Mesenchymal stem cell (in vitro differentiated cells and primary cell): ENCODE data around the gene AUTS2.

ENCODE experiments used
- DNase-seq: peaks from one replicate; pipeline ENCODE4 v3.0.0-alpha.2; 2013
- H2AFZ ChIP-seq: one replicate; pipeline ENCODE4 v1.6.1; 2013; ENCODE audit warnings: low read depth, mild to moderate bottlenecking, control low read depth, inconsistent platforms, low read length, moderate library complexity
- H2AK5ac ChIP-seq: 2 replicates; pipeline ENCODE4 v1.6.1; 2013; ENCODE audit warnings: low read length, moderate library complexity, mild to moderate bottlenecking, inconsistent platforms; ENCODE audit not compliant: severe bottlenecking
- H2BK120ac ChIP-seq: one replicate; pipeline ENCODE4 v1.6.1; 2013; ENCODE audit warnings: low read depth, mild to moderate bottlenecking, inconsistent platforms, low read length, moderate library complexity
- H2BK12ac ChIP-seq, 2 experiments: one replicate each; pipeline ENCODE4 v1.6.1; 2013; ENCODE audit warnings: inconsistent platforms in 2 of 2, low read length in 2 of 2, mild to moderate bottlenecking in 2 of 2, moderate library complexity in 2 of 2, control low read depth in 1 of 2
- H2BK15ac ChIP-seq: one replicate; pipeline ENCODE4 v1.6.1; 2013; ENCODE audit warnings: mild to moderate bottlenecking, low read depth, inconsistent platforms; ENCODE audit not compliant: poor library complexity, severe bottlenecking
- H2BK5ac ChIP-seq: 2 replicates; pipeline ENCODE4 v1.6.1; 2013; ENCODE audit warnings: low read depth, mild to moderate bottlenecking, low read length, control low read depth, inconsistent platforms; ENCODE audit not compliant: poor library complexity, severe bottlenecking
- H3K14ac ChIP-seq, 2 experiments: one replicate each; pipeline ENCODE4 v1.6.1; 2013; ENCODE audit warnings: inconsistent platforms in 2 of 2, low read length in 2 of 2, control low read depth in 1 of 2, mild to moderate bottlenecking in 1 of 2, moderate library complexity in 1 of 2
- H3K18ac ChIP-seq, 2 experiments: one replicate each; pipeline ENCODE4 v1.6.1; 2013; ENCODE audit warnings: inconsistent platforms in 2 of 2, low read length in 2 of 2, control low read depth in 1 of 2, low read depth in 1 of 2, mild to moderate bottlenecking in 1 of 2
- H3K23ac ChIP-seq, 2 experiments: one replicate each; pipeline ENCODE4 v1.6.1; 2013; ENCODE audit warnings: inconsistent platforms in 2 of 2, low read length in 2 of 2, mild to moderate bottlenecking in 2 of 2, moderate library complexity in 2 of 2, control low read depth in 1 of 2
- H3K27ac ChIP-seq: 2 replicates; pipeline ENCODE4 v1.5.1; 2013; ENCODE audit warnings: mild to moderate bottlenecking, moderate library complexity, low read length, control low read depth, inconsistent platforms; ENCODE audit not compliant: poor library complexity, severe bottlenecking
- H3K27me3 ChIP-seq, 2 experiments: 2 replicates each; pipeline versions ENCODE4 v1.6.1 to v1.7.0; 2013; ENCODE audit warnings: low read length in 2 of 2, mild to moderate bottlenecking in 2 of 2, moderate library complexity in 2 of 2, control low read depth in 1 of 2, inconsistent platforms in 1 of 2; ENCODE audit not compliant: control insufficient read depth in 1 of 2, insufficient read depth in 1 of 2
- H3K36me3 ChIP-seq, 2 experiments: 2 replicates each; pipeline versions ENCODE4 v1.6.1 to v1.7.0; 2013; ENCODE audit warnings: low read length in 2 of 2, control low read depth in 1 of 2, inconsistent platforms in 1 of 2, low read depth in 1 of 2, mild to moderate bottlenecking in 1 of 2; ENCODE audit not compliant: insufficient read depth in 2 of 2, control insufficient read depth in 1 of 2
- H3K4ac ChIP-seq, 2 experiments: one replicate each; pipeline ENCODE4 v1.6.1; 2013; ENCODE audit warnings: inconsistent platforms in 2 of 2, low read length in 2 of 2, mild to moderate bottlenecking in 2 of 2, moderate library complexity in 2 of 2, control low read depth in 1 of 2, low read depth in 1 of 2
- H3K4me1 ChIP-seq: 2 replicates; pipeline ENCODE4 v1.6.1; 2013; ENCODE audit warnings: low read depth, low read length, control low read depth; ENCODE audit not compliant: control insufficient read depth, insufficient read depth
- H3K4me2 ChIP-seq: 2 replicates; pipeline ENCODE4 v1.6.1; 2013; ENCODE audit warnings: low read length, mild to moderate bottlenecking, inconsistent platforms; ENCODE audit not compliant: poor library complexity, severe bottlenecking
- H3K4me3 ChIP-seq, 2 experiments: 2 replicates each; pipeline versions ENCODE4 v1.5.1 to v1.7.0; 2013; ENCODE audit warnings: low read length in 2 of 2, mild to moderate bottlenecking in 2 of 2, control low read depth in 1 of 2, low read depth in 1 of 2; ENCODE audit not compliant: insufficient read depth in 1 of 2
- H3K79me1 ChIP-seq: replicated peaks from 2 replicates; pipeline ENCODE4 v1.6.1; 2013; ENCODE audit warnings: mild to moderate bottlenecking, control low read depth, low read length, inconsistent platforms; ENCODE audit not compliant: poor library complexity, severe bottlenecking
- H3K9ac ChIP-seq: 2 replicates; pipeline ENCODE4 v1.7.0; 2013; ENCODE audit warnings: mild to moderate bottlenecking, low read length, moderate library complexity
- H3K9me3 ChIP-seq: 2 replicates; pipeline ENCODE4 v1.7.0; 2013; ENCODE audit warnings: mild to moderate bottlenecking, low read length; ENCODE audit not compliant: control insufficient read depth
- H4K8ac ChIP-seq: one replicate; pipeline ENCODE4 v1.6.1; 2013; ENCODE audit warnings: inconsistent platforms, mild to moderate bottlenecking, low read length, moderate library complexity
- H4K91ac ChIP-seq: one replicate; pipeline ENCODE4 v1.6.1; 2013; ENCODE audit warnings: mild to moderate bottlenecking, low read length, inconsistent platforms
- WGBS: methylation state at CpG from one replicate; pipeline ENCODE4 v1.1.7; 2013; ENCODE audit warnings: mixed read lengths; 5-methylcytosine and 5-hydroxymethylcytosine counted together

The AUTS2 gene

GRCh38 chr7:69812756-69813155, 214.5 kb downstream of the AUTS2 start:
- Histone ChIP-seq H3K14ac (no peak overlapping the region), H2BK15ac (no peak overlapping the region), H3K18ac (no peak overlapping the region), H3K4ac (no peak overlapping the region), H3K27ac (no peak overlapping the region), H3K4me2 (no peak overlapping the region), H3K9ac (no peak overlapping the region), H2BK5ac (no peak overlapping the region), H3K4me1 (peaks cover 9% of the 10 kb centered on the region), H3K79me1 (peaks cover 26% of the 10 kb centered on the region), H2BK12ac (no peak overlapping the region), H4K8ac (no peak overlapping the region), H3K27me3 (no peaks in the 10 kb centered on the region), H3K9me3 (no peaks in the 10 kb centered on the region), H4K91ac (no peak overlapping the region), H2AK5ac (no peak overlapping the region), H2BK120ac (no peak overlapping the region), H3K23ac (no peak overlapping the region), H3K36me3 (no peaks in the 10 kb centered on the region), H3K4me3 (no peak overlapping the region), H2AFZ (no peak overlapping the region)
- WGBS = 43% methylated on average over 1 of the region's 1 CpG
- DNase-seq = no peak

GRCh38 chr7:69813637-69814240, 215.5 kb downstream of the AUTS2 start:
- Histone ChIP-seq H3K4me3 (peak overlapping the region in 1 of 2 experiments; percentile 56), H4K8ac (no peak overlapping the region), H3K9me3 (no peaks in the 10 kb centered on the region), H4K91ac (no peak overlapping the region), H3K36me3 (no peaks in the 10 kb centered on the region), H3K27ac (no peak overlapping the region), H2AK5ac (no peak overlapping the region), H2BK120ac (no peak overlapping the region), H3K4ac (no peak overlapping the region), H3K27me3 (no peaks in the 10 kb centered on the region), H3K9ac (peak overlapping the region; percentile 42), H3K4me1 (peaks cover 9% of the 10 kb centered on the region), H3K14ac (no peak overlapping the region), H2BK5ac (no peak overlapping the region), H2BK12ac (no peak overlapping the region), H3K79me1 (peaks cover 28% of the 10 kb centered on the region), H3K18ac (no peak overlapping the region), H3K23ac (no peak overlapping the region), H3K4me2 (no peak overlapping the region), H2AFZ (no peak overlapping the region), H2BK15ac (no peak overlapping the region)
- no peak for DNase-seq

- no peak overlapping the region for H3K4me2 ChIP-seq
- H2BK120ac ChIP-seq = no peak overlapping the region
- no peak overlapping the region for H3K14ac ChIP-seq
- H3K4me1 ChIP-seq = peaks cover 9% of the 10 kb centered on the region
- H3K9me3 ChIP-seq = no peaks in the 10 kb centered on the region
- H2BK5ac ChIP-seq = no peak overlapping the region
- peak overlapping the region; percentile 42 for H3K9ac ChIP-seq
- H2BK12ac ChIP-seq = no peak overlapping the region
- H3K18ac ChIP-seq = no peak overlapping the region
- H3K4me3 ChIP-seq = peak overlapping the region in 1 of 2 experiments; percentile 56
- H3K36me3 ChIP-seq = no peaks in the 10 kb centered on the region
- no peak overlapping the region for H3K4ac ChIP-seq
- H3K27ac ChIP-seq = no peak overlapping the region
- peaks cover 31% of the 10 kb centered on the region for H3K79me1 ChIP-seq
- WGBS = 88% methylated on average over 13 of the region's 14 CpGs
- no peak overlapping the region for H3K23ac ChIP-seq
- no peak overlapping the region for H4K91ac ChIP-seq
- no peak for DNase-seq
- no peaks in the 10 kb centered on the region for H3K27me3 ChIP-seq
- H4K8ac ChIP-seq = no peak overlapping the region
- H2AK5ac ChIP-seq = no peak overlapping the region
- no peak overlapping the region for H2BK15ac ChIP-seq
- H2AFZ ChIP-seq = no peak overlapping the region
These were observed 216.2 kb downstream of the AUTS2 start for GRCh38 chr7:69814421-69814962.

GRCh38 chr7:69816501-69816900, 218.2 kb downstream of the AUTS2 start:
- no peak overlapping the region for H3K9ac ChIP-seq
- no peaks in the 10 kb centered on the region for H3K9me3 ChIP-seq
- H2AK5ac ChIP-seq = no peak overlapping the region
- H3K14ac ChIP-seq = no peak overlapping the region
- peaks cover 9% of the 10 kb centered on the region for H3K4me1 ChIP-seq
- H3K36me3 ChIP-seq = no peaks in the 10 kb centered on the region
- no peak overlapping the region for H3K27ac ChIP-seq
- H2BK120ac ChIP-seq = no peak overlapping the region
- H3K4ac ChIP-seq = no peak overlapping the region
- no peak overlapping the region for H2BK12ac ChIP-seq
- peaks cover 41% of the 10 kb centered on the region for H3K79me1 ChIP-seq
- H3K18ac ChIP-seq = no peak overlapping the region
- no peak overlapping the region for H3K4me3 ChIP-seq
- DNase-seq = no peak
- H4K8ac ChIP-seq = no peak overlapping the region
- no peaks in the 10 kb centered on the region for H3K27me3 ChIP-seq
- H3K23ac ChIP-seq = no peak overlapping the region
- 81% methylated on average over 3 of the region's 3 CpGs for WGBS
- no peak overlapping the region for H4K91ac ChIP-seq
- no peak overlapping the region for H2BK15ac ChIP-seq
- H3K4me2 ChIP-seq = no peak overlapping the region
- no peak overlapping the region for H2AFZ ChIP-seq
- H2BK5ac ChIP-seq = no peak overlapping the region
